Kidney epithelial cell (primary cell): ENCODE data around the gene SLC31A1. TPM values are rescaled to one million over a fixed set of nuclear protein-coding genes. Genes with fewer than 3 reads are reported as not detected.

ENCODE experiments used
- DNase-seq: peaks from one replicate; pipeline ENCODE4 v3.0.0-alpha.2; 2010; ENCODE audit warnings: low read depth
- H3K27me3 ChIP-seq: 2 replicates; pipeline ENCODE4 v1.6.0; 2011; ENCODE audit warnings: low read length; ENCODE audit not compliant: control insufficient read depth, insufficient read depth
- H3K36me3 ChIP-seq: 2 replicates; pipeline ENCODE4 v1.5.1; 2011; ENCODE audit warnings: low read length; ENCODE audit not compliant: control insufficient read depth, insufficient read depth
- H3K4me3 ChIP-seq: 2 replicates; pipeline ENCODE4 v1.5.1; 2011; ENCODE audit warnings: low read depth, mild to moderate bottlenecking, control low read depth, low read length
- CTCF ChIP-seq: IDR thresholded peaks from 2 replicates; pipeline ENCODE4 v1.5.1; 2011; ENCODE audit warnings: mild to moderate bottlenecking, moderate library complexity, low read length, control low read depth, inconsistent platforms; ENCODE audit not compliant: insufficient read depth, poor library complexity, severe bottlenecking
- total RNA-seq: library from RNA; depleted of rRNA; stranded (reverse); fragments of >200 nt; gene quantifications from 2 replicates; pipeline ENCODE4 v1.2.3, GENCODE V29; 2015

The SLC31A1 gene
- total RNA-seq, 1 donor from 2014 or later, result 19.8 TPM

DNA sequence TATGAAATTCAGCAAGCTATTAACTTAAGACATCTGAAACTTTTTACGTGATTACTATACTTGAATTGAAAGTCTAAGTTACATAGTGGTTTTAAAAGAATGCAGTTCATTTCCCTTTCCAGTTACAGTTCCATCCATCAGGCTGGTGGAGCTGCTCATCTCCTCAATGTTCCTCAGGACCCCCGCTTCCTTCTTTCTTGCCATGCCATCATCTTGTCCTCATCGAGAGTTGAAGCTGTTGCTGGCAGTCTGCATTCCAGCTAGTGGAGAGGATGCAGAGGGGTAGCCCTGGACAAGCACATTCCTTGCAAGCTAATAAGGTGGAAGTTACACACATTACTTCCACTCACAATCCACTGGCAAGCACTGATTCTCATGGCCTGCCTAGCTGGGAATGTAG is 90.6 kb downstream of the SLC31A1 start:
- no peak for TF ChIP-seq CTCF
- DNase-seq, result no peak
- H3K4me3 ChIP-seq, result no peak overlapping the region
- H3K27me3 ChIP-seq, result no peaks in the 10 kb centered on the region
- H3K36me3 ChIP-seq, result no peaks in the 10 kb centered on the region

GRCh38 chr9:113313261-113313660 is 91.9 kb downstream of the SLC31A1 start:
- Histone ChIP-seq H3K27me3 (no peaks in the 10 kb centered on the region), H3K4me3 (no peak overlapping the region), H3K36me3 (no peaks in the 10 kb centered on the region)
- no peak for DNase-seq
- TF ChIP-seq CTCF, result no peak

Other genes with a start within 250 kb of the SLC31A1 start
- 2.7 and 3.0 TPM in 2 replicates for gene ZNF883, start 209.4 kb upstream of the SLC31A1 start, total RNA-seq
- 0.58 and 0.68 TPM in 2 replicates for gene ZFP37, start 164.8 kb upstream of the SLC31A1 start, total RNA-seq
- gene SLC31A2, start 70.5 kb upstream of the SLC31A1 start, total RNA-seq, result 8.6 and 9.4 TPM in 2 replicates
- 17.2 and 17.7 TPM in 2 replicates for gene FKBP15, start 267 bp upstream of the SLC31A1 start, total RNA-seq
- gene CDC26, start 54.0 kb downstream of the SLC31A1 start, total RNA-seq, result 22.1 and 28.5 TPM in 2 replicates
- gene PRPF4, start 54.1 kb downstream of the SLC31A1 start, total RNA-seq, result 30.1 and 34.4 TPM in 2 replicates
- not detected in 2 replicates for gene RNF183, start 81.8 kb downstream of the SLC31A1 start, total RNA-seq
- 2.7 and 3.0 TPM in 2 replicates for gene WDR31, start 118.7 kb downstream of the SLC31A1 start, total RNA-seq
- 9.1 and 9.6 TPM in 2 replicates for gene BSPRY, start 128.0 kb downstream of the SLC31A1 start, total RNA-seq
- 22.3 and 27.4 TPM in 2 replicates for gene HDHD3, start 155.4 kb downstream of the SLC31A1 start, total RNA-seq
- gene ALAD, start 179.7 kb downstream of the SLC31A1 start, total RNA-seq, result 6.2 and 6.7 TPM in 2 replicates
- 58.0 and 64.1 TPM in 2 replicates for gene POLE3, start 189.1 kb downstream of the SLC31A1 start, total RNA-seq
- gene C9orf43, start 189.2 kb downstream of the SLC31A1 start, total RNA-seq, result 0.88 and 1.4 TPM in 2 replicates
- gene RGS3, start 242.2 kb downstream of the SLC31A1 start, total RNA-seq, result 158 and 166 TPM in 2 replicates